ENCODE measurements around the gene ABLIM1. TPM values are rescaled to one million over a fixed set of nuclear protein-coding genes. Genes with fewer than 3 reads are reported as not detected.

ABLIM1 gene
- total and polyA plus RNA-seq, 8 donors, result 52.7 to 195 (median 65.5) TPM

GRCh38 chr10:114559636-114560035, 98.4 kb downstream of the ABLIM1 start:
- peaks cover 0 to 16% of the 10 kb centered on the region in 2 donors for H3K9me3 ChIP-seq
- no peaks in the 10 kb centered on the region for H3K4me1 ChIP-seq
- TF ChIP-seq CTCF (IDR thresholded peaks at IDR 0.05), result no peak
- ATAC-seq (no peak), DNase-seq (no peak)
- intact Hi-C loops (cut with DNase I), result loop anchor here in 1 of 2 donors (10.0 kb wide), 1 partner anchor 225 kb away; no protein-coding TSS in a partner anchor
- no peaks in the 10 kb centered on the region for H3K27me3 ChIP-seq
- H3K27ac ChIP-seq, result no peak overlapping the region
- no peak overlapping the region for H3K4me3 ChIP-seq
- no peaks in the 10 kb centered on the region for H3K36me3 ChIP-seq

GRCh38 chr10:114557854-114558253, 100.2 kb downstream of the ABLIM1 start:
- Histone ChIP-seq H3K4me1 (no peaks in the 10 kb centered on the region), H3K36me3 (no peaks in the 10 kb centered on the region), H3K27ac (no peak overlapping the region), H3K27me3 (no peaks in the 10 kb centered on the region), H3K9me3 (peaks cover 0 to 16% of the 10 kb centered on the region in 2 donors), H3K4me3 (no peak overlapping the region)
- no peak for TF ChIP-seq CTCF (IDR thresholded peaks at IDR 0.05)
- DNase-seq, result no peak
- no peak for ATAC-seq
- intact Hi-C loops (cut with DNase I), result loop anchor here in 1 of 2 donors (10.0 kb wide), 1 partner anchor 227 kb away; no protein-coding TSS in a partner anchor

- H3K4me1 ChIP-seq, result peaks cover 7 to 8% of the 10 kb centered on the region in 2 donors
- ATAC-seq (peak; percentile 42), DNase-seq (no peak)
- H3K27me3 ChIP-seq, result no peaks in the 10 kb centered on the region
- no peaks in the 10 kb centered on the region for H3K36me3 ChIP-seq
- H3K4me3 ChIP-seq, result no peak overlapping the region
- H3K27ac ChIP-seq, result no peak overlapping the region
- TF ChIP-seq CTCF (IDR thresholded peaks at IDR 0.05), result no peak
- peaks cover 0 to 16% of the 10 kb centered on the region in 2 donors for H3K9me3 ChIP-seq
- intact Hi-C loops (cut with DNase I), result loop anchor here in 1 of 2 donors (10.0 kb wide), 1 partner anchor 228 kb away; no protein-coding TSS in a partner anchor
Measured at GRCh38 chr10:114556236-114557122, 101.6 kb downstream of the ABLIM1 start.

- H3K4me3 ChIP-seq, result no peak overlapping the region
- no peaks in the 10 kb centered on the region for H3K27me3 ChIP-seq
- H3K27ac ChIP-seq, result no peak overlapping the region
- ATAC-seq (no peak), DNase-seq (no peak)
- H3K4me1 ChIP-seq, result peaks cover 8 to 15% of the 10 kb centered on the region in 2 donors
- no peak for TF ChIP-seq CTCF (IDR thresholded peaks at IDR 0.05)
- H3K9me3 ChIP-seq, result peaks cover 0 to 14% of the 10 kb centered on the region in 2 donors
- no peaks in the 10 kb centered on the region for H3K36me3 ChIP-seq
- intact Hi-C loops (cut with DNase I), result loop anchor here in 1 of 2 donors (5.0 to 10.0 kb wide), 2 partner anchors 149 to 231 kb away; no protein-coding TSS in a partner anchor
Measured at GRCh38 chr10:114553436-114553835, 104.6 kb downstream of the ABLIM1 start.

- no peak for DNase-seq
- ATAC-seq, result no peak
- H3K9me3 ChIP-seq, result peaks cover 0 to under 1% of the 10 kb centered on the region in 2 donors
- no peak for TF ChIP-seq CTCF (IDR thresholded peaks at IDR 0.05)
- H3K4me3 ChIP-seq, result no peak overlapping the region
- H3K36me3 ChIP-seq, result peaks cover 0 to 3% of the 10 kb centered on the region in 2 donors
- no peaks in the 10 kb centered on the region for H3K27me3 ChIP-seq
- intact Hi-C loops (cut with DNase I), result loop anchor here in 1 of 2 donors (5.0 to 10.0 kb wide), 2 partner anchors 150 to 233 kb away; no protein-coding TSS in a partner anchor
- H3K4me1 ChIP-seq, result peaks cover 8 to 15% of the 10 kb centered on the region in 2 donors
- H3K27ac ChIP-seq, result peak overlapping the region; percentile 42 to 51
Measured at GRCh38 chr10:114552050-114552449, 106.0 kb downstream of the ABLIM1 start.

Data from left lung (tissue), 10 donors.